Activated B cell treated with CpG ODN at 0.5 μM for 24 hours (primary cell): ENCODE data around the gene RHOBTB3. TPM values are rescaled to one million over a fixed set of nuclear protein-coding genes. Genes with fewer than 3 reads are reported as not detected.

Experiments used
- ATAC-seq: fragments of 200-7000 bp; cut with Tn5 transposase; one replicate; pipeline ENCODE4 v1.10.0; 2021; ENCODE audit warnings: low read depth, mild to moderate bottlenecking, moderate library complexity
- CTCF ChIA-PET: fragments of 350-600 bp; sonication (Branson Sonifier 250); formaldehyde crosslinking; loops from one replicate; lab custom pipeline; 2021; ENCODE audit warnings: antibody characterized with exemption; lab: Charles Lee
- POLR2A ChIA-PET: fragments of 350-600 bp; sonication (Branson Sonifier 250); formaldehyde crosslinking; loops from one replicate; lab custom pipeline; 2021; ENCODE audit warnings: antibody characterized with exemption; lab: Charles Lee
- DNase-seq: peaks from one replicate; pipeline ENCODE4 v3.0.0; 2022
- H3K27ac Mint-ChIP-seq: one replicate; pipeline ENCODE4 v1.8.0; 2020; ENCODE audit warnings: mixed read lengths
- H3K27me3 Mint-ChIP-seq: one replicate; pipeline ENCODE4 v1.8.0; 2021; ENCODE audit warnings: mixed read lengths
- H3K36me3 Mint-ChIP-seq: one replicate; pipeline ENCODE4 v1.8.0; 2021; ENCODE audit warnings: low read depth, mixed read lengths
- H3K4me1 Mint-ChIP-seq: one replicate; pipeline ENCODE4 v1.8.0; 2021; ENCODE audit warnings: mixed read lengths
- H3K4me3 Mint-ChIP-seq: one replicate; pipeline ENCODE4 v1.8.0; 2020; ENCODE audit warnings: mild to moderate bottlenecking, mixed read lengths
- H3K9me3 Mint-ChIP-seq: one replicate; pipeline ENCODE4 v1.8.0; 2020; ENCODE audit warnings: mixed read lengths
- CTCF ChIP-seq: fragments of 200-600 bp; IDR thresholded peaks from one replicate; pipeline ENCODE4 v1.8.0; 2022; ENCODE audit warnings: antibody characterized with exemption, mild to moderate bottlenecking
- intact Hi-C: fragments of 100-400 bp; cut with micrococcal nuclease; formaldehyde crosslinking; loops from one replicate; pipeline ENCODE4 v1.15.1; 2024
- total RNA-seq: library from RNA; stranded (reverse); gene quantifications from 2 replicates; pipeline ENCODE4 v1.2.3, GENCODE V29; 2022

RHOBTB3 gene
- total RNA-seq, 1 donor from 2014 or later, result 3.3 TPM

DNA sequence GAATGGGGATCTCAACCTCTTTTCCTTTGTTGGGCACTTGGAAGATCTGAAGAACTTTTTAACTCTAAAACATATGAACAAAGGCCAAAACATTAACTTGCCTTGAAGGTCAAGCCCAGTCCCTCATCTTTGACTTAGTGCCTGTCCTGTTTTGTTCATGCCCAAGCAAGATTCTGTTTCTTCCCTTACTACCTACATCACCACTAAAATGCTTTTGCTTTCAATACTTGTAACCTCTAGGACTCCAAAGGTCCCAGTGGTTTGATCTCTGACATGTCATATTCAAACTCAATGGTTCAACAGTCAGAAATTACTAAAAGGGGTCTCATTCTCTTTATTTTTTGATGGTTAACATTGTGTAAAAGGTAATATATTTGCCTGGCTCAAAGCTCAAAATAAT, 67.4 kb downstream of the RHOBTB3 start:
- ChIA-PET POLR2A (no interaction called here), CTCF (interaction anchor here (2.9 kb wide), 1 partner anchor 17 kb away, joined by 9 read pairs; no protein-coding TSS in a partner anchor)
- Mint-ChIP-seq H3K27ac (no peak overlapping the region), H3K4me3 (no peak overlapping the region), H3K4me1 (no peaks in the 10 kb centered on the region), H3K27me3 (no peaks in the 10 kb centered on the region), H3K9me3 (no peaks in the 10 kb centered on the region), H3K36me3 (no peaks in the 10 kb centered on the region)
- no peak for ATAC-seq
- intact Hi-C loops, result no loop called here
- DNase-seq, result no peak
- TF ChIP-seq CTCF, result no peak

DNA sequence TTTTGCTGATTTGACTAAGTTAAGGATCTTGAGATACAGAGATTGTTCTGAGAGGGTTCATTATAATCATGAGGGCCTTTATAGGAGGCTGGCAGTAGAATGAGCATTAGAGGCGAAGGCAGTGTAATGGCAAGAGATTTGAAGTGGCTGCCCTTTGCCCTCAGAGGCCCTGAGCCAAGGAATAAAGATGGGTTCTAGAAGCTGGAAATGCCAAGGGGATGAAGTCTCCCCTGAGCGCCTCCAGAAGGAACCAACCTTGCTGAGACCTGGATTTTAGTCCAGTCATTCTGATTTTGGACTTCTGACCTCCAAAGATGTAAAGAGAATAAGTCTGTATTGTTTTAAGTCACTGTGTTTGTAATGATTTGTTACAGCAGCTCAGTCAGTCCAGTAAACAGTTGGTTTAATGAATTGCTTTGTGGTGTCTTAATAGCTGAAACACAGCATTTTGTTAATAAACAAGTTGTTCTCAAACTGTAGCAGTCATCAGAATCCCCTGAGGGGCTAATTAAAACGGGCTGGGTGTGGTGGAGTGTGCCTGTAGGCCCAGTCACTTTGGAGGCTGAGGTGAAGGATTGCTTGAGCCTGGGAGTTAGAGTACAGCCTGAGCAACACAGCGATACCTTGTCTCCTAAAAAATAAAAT, 68.2 kb downstream of the RHOBTB3 start:
- DNase-seq, result no peak
- no peaks in the 10 kb centered on the region for H3K27me3 Mint-ChIP-seq
- CTCF ChIA-PET, result interaction anchor here (2.9 kb wide), 1 partner anchor 18 kb away, joined by 9 read pairs; no protein-coding TSS in a partner anchor
- H3K4me3 Mint-ChIP-seq, result no peak overlapping the region
- POLR2A ChIA-PET, result no interaction called here
- ATAC-seq, result no peak
- H3K27ac Mint-ChIP-seq, result no peak overlapping the region
- H3K9me3 Mint-ChIP-seq, result no peaks in the 10 kb centered on the region
- TF ChIP-seq CTCF, result no peak
- H3K36me3 Mint-ChIP-seq, result peaks cover 2% of the 10 kb centered on the region
- no peaks in the 10 kb centered on the region for H3K4me1 Mint-ChIP-seq
- intact Hi-C loops, result no loop called here

DNA sequence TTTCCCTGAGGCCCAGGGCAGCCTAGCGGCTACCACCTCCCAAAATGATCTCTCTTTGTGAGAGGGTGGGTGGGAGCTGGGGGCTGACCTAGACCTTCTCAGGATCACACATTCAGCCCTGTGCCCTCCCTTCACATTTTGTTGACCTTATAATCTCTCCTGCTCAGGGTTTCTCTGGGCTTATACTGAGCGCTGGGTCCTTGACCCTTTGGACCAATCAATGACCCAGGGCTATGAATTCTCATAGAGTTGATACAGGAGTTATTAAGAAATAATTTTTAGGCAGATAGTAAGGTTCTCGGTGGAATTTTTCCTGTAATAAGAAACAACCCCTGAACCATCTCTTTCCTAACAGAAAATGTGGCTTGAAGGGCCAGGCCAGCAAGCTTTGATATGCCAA, 69.4 kb downstream of the RHOBTB3 start:
- intact Hi-C loops, result loop anchor here (10.0 kb wide), 1 partner anchor 246 kb away; the partner anchor contains the start of genes ARSK and SKIC3
- Mint-ChIP-seq H3K4me3 (no peak overlapping the region), H3K9me3 (no peaks in the 10 kb centered on the region), H3K4me1 (no peaks in the 10 kb centered on the region), H3K27ac (no peak overlapping the region), H3K36me3 (peaks cover 4% of the 10 kb centered on the region), H3K27me3 (no peaks in the 10 kb centered on the region)
- ChIA-PET CTCF (interaction anchor here (2.9 kb wide), 1 partner anchor 19 kb away, joined by 9 read pairs; no protein-coding TSS in a partner anchor), POLR2A (no interaction called here)
- TF ChIP-seq CTCF, result no peak
- ATAC-seq (no peak), DNase-seq (no peak)

GRCh38 chr5:95801532-95801931, 70.4 kb downstream of the RHOBTB3 start:
- TF ChIP-seq CTCF, result no peak
- intact Hi-C loops, result loop anchor here (10.0 kb wide), 1 partner anchor 247 kb away; the partner anchor contains the start of genes ARSK and SKIC3
- Mint-ChIP-seq H3K27ac (no peak overlapping the region), H3K27me3 (no peaks in the 10 kb centered on the region), H3K4me3 (no peak overlapping the region), H3K4me1 (no peaks in the 10 kb centered on the region), H3K36me3 (peaks cover 4% of the 10 kb centered on the region), H3K9me3 (no peaks in the 10 kb centered on the region)
- DNase-seq (no peak), ATAC-seq (no peak)
- POLR2A ChIA-PET, result interaction anchor here (0.6 to 0.9 kb wide), 2 partner anchors 9 to 33 kb away, joined by 3 read pairs; no protein-coding TSS in a partner anchor
- CTCF ChIA-PET, result interaction anchor here (4.3 kb wide), 1 partner anchor 20 kb away, joined by 12 read pairs; no protein-coding TSS in a partner anchor

DNA sequence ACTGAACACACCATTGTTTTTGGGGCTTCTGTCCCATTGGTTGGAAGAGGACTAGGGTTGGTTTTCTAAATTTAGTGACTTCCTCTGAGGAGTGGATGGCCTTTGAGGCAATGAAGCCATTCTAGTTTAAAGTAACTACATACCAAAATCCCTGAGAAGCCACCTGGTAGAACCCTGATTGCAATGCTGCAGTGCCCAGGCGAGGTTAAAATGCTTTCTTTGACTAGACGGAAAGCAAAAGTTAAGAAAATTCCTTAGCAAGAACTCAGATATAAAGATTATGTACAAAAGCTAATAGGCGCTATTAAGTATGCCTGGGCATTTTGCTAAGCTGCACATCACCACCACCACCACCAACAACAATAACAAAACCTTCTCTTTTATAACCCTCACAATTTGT, 70.8 kb downstream of the RHOBTB3 start:
- no peaks in the 10 kb centered on the region for H3K27me3 Mint-ChIP-seq
- no peaks in the 10 kb centered on the region for H3K4me1 Mint-ChIP-seq
- POLR2A ChIA-PET, result interaction anchor here (0.9 kb wide), 1 partner anchor 33 kb away, joined by 3 read pairs; no protein-coding TSS in a partner anchor
- peaks cover 4% of the 10 kb centered on the region for H3K36me3 Mint-ChIP-seq
- no peak overlapping the region for H3K27ac Mint-ChIP-seq
- ATAC-seq (no peak), DNase-seq (no peak)
- no peaks in the 10 kb centered on the region for H3K9me3 Mint-ChIP-seq
- CTCF ChIA-PET, result interaction anchor here (4.3 kb wide), 1 partner anchor 21 kb away, joined by 12 read pairs; no protein-coding TSS in a partner anchor
- no peak overlapping the region for H3K4me3 Mint-ChIP-seq
- intact Hi-C loops, result loop anchor here (10.0 kb wide), 1 partner anchor 247 kb away; the partner anchor contains the start of genes ARSK and SKIC3
- no peak for TF ChIP-seq CTCF
